Esophagus squamous epithelium (tissue), 5 donors: ENCODE results near the gene PSMC3IP. TPM values are rescaled to one million over a fixed set of nuclear protein-coding genes. Genes with fewer than 3 reads are reported as not detected.
A peak's percentile ranks its signal among the peaks of the same experiment; 100 is the strongest.
"Not testable (repeated sequence)": the region's sequence is repeated elsewhere in the genome, so short reads cannot be mapped to it uniquely, and the experiment has no call there.

Experiments
- DNase-seq: peaks from one replicate; lab custom pipeline; 2025; lab: John Stamatoyannopoulos, UW
- H3K27ac ChIP-seq, 4 donors: fragments of 200-600 bp; sonication (generic); one replicate each; pipeline ENCODE4 v1.5.1; 2016 to 2019; ENCODE audit warnings: mild to moderate bottlenecking in 1 of 4
- H3K27me3 ChIP-seq, 4 donors: fragments of 200-600 bp; sonication (generic); 1 replicate in 3 of 4; 2 replicates in 1 of 4; pipeline versions ENCODE4 v1.5.1 to v1.6.0; 2017 to 2021; ENCODE audit warnings: antibody characterized with exemption in 1 of 4
- H3K36me3 ChIP-seq, 3 donors: fragments of 200-600 bp; sonication (generic); one replicate each; pipeline ENCODE4 v1.5.1; 2016 to 2019
- H3K4me1 ChIP-seq, 3 donors: fragments of 200-600 bp; sonication (generic); one replicate each; pipeline ENCODE4 v1.5.1; 2017 to 2019
- H3K4me3 ChIP-seq, 4 donors: fragments of 200-600 bp; sonication (generic); 1 replicate in 3 of 4; 2 replicates in 1 of 4; pipeline ENCODE4 v1.5.1; 2016 to 2019; ENCODE audit warnings: mild to moderate bottlenecking in 2 of 4, moderate library complexity in 1 of 4
- H3K9me3 ChIP-seq, 3 donors: fragments of 200-600 bp; sonication (generic); one replicate each; pipeline ENCODE4 v1.5.1; 2016 to 2019
- POLR2A ChIP-seq, 4 donors: fragments of 450-650 bp; IDR thresholded peaks; one replicate each; pipeline ENCODE4 v1.6.1; 2017; ENCODE audit warnings: antibody characterized with exemption in 4 of 4, mild to moderate bottlenecking in 4 of 4, moderate library complexity in 3 of 4
- WGBS, 2 donors: methylation state at CpG; one replicate each; pipeline ENCODE4 v1.1.5; 2018; 5-methylcytosine and 5-hydroxymethylcytosine counted together
- intact Hi-C: fragments of 100-400 bp; cut with DNase I; formaldehyde crosslinking; loops from one replicate; pipeline ENCODE4 v1.15.0; 2022
- total RNA-seq, 4 donors: library from RNA; depleted of rRNA; stranded (reverse); fragments of >200 nt; gene quantifications; one replicate each; pipeline ENCODE4 v1.1.0, GENCODE V29; 2016
- TF ChIP-seq, protein P1 (sequence below), 6 experiments: fragments of 450-650 bp in 4 of 6; fragments of 200-600 bp in 2 of 6; sonication (generic) in 2 of 6; IDR thresholded peaks; one replicate each; pipeline ENCODE4 v1.5.1; 2016 to 2019; ENCODE audit warnings: antibody characterized with exemption in 6 of 6, mild to moderate bottlenecking in 4 of 6, moderate library complexity in 4 of 6
- donor health status: DM: yes; HTN: yes; CAD: no.

Gene PSMC3IP
- total RNA-seq, 4 donors from 2014 or later, result 0.61 to 4.8 (median 2.8) TPM

DNA sequence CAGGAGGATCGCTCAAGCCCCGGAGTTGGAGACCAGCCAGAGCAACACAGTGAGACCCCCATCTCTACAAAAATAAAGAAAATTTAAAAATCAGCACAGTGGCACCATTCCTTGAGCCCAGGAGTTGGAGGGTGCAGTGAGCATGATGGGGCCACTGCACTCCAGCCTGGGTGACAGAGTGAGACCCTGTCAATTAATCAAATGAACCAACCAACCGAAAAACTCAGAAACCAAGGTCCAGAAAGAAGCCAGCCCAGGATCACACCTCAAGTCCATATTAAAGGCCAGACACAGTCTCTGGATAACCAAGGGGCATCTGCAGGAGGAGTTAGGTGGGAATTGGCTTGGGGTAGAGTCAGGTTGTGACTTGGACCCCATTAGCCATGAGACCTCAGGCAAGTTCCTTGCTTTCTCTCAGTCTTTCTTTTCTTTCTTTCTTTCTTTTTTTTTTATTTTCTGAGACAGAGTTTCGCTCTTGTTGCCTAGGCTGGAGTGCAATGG, 22.4 kb downstream of the PSMC3IP start:
- Histone ChIP-seq H3K4me3 (peak overlapping the region; percentile 68 to 87 (median 78)), H3K27ac (peak overlapping the region; percentile 87 to 96 (median 92)), H3K36me3 (peaks cover 0 to 7% (median 0%) of the 10 kb centered on the region in 3 donors), H3K27me3 (no peaks in the 10 kb centered on the region), H3K9me3 (no peaks in the 10 kb centered on the region), H3K4me1 (peaks cover 7 to 52% (median 24%) of the 10 kb centered on the region in 3 donors)
- intact Hi-C loops, result no loop called here
- 25 to 56% methylated on average over 2 to 4 of the region's 4 CpGs for WGBS, 2 donors
- no peak for TF ChIP-seq POLR2A (IDR thresholded peaks at IDR 0.05)
- TF ChIP-seq, protein P1, sequence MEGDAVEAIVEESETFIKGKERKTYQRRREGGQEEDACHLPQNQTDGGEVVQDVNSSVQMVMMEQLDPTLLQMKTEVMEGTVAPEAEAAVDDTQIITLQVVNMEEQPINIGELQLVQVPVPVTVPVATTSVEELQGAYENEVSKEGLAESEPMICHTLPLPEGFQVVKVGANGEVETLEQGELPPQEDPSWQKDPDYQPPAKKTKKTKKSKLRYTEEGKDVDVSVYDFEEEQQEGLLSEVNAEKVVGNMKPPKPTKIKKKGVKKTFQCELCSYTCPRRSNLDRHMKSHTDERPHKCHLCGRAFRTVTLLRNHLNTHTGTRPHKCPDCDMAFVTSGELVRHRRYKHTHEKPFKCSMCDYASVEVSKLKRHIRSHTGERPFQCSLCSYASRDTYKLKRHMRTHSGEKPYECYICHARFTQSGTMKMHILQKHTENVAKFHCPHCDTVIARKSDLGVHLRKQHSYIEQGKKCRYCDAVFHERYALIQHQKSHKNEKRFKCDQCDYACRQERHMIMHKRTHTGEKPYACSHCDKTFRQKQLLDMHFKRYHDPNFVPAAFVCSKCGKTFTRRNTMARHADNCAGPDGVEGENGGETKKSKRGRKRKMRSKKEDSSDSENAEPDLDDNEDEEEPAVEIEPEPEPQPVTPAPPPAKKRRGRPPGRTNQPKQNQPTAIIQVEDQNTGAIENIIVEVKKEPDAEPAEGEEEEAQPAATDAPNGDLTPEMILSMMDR (IDR thresholded peaks at IDR 0.05), result no peak
- no peak for DNase-seq

DNA sequence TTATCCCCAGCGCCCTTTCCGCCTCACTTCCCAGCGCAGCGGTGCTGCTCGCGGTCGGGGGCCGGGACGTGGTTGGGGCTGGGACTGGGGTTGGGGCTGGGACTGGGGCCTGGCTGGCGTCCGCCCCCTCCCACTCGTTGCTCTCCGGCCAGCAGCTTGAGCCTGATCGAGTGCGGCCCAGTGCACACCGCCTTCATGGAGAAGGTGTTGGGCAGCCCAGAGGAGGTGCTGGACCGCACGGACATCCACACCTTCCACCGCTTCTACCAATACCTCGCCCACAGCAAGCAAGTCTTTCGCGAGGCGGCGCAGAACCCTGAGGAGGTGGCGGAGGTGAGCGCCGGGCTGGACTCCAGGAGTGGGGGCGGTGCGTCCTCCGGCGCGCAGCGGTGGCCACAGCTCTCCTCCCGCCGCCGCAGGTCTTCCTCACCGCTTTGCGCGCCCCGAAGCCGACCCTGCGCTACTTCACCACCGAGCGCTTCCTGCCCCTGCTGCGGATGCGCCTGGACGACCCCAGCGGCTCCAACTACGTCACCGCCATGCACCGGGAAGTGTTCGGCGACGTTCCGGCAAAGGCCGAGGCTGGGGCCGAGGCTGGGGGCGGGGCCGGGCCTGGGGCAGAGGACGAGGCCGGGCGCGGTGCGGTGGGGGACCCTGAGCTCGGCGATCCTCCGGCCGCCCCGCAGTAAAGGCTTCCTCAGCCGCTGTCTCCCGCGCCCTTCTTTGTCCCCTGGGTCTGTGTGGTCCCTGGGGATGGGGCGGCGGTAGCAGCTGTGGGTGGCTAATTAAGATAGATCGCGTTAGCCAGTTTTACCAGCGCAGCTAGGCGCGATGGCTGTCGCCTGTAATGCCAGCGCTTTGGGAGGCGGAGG, 23.0 kb downstream of the PSMC3IP start:
- Histone ChIP-seq H3K9me3 (no peaks in the 10 kb centered on the region), H3K36me3 (peaks cover 0 to 7% (median 0%) of the 10 kb centered on the region in 3 donors), H3K27me3 (no peaks in the 10 kb centered on the region), H3K27ac (peak overlapping the region; percentile 87 to 96 (median 92)), H3K4me3 (peak overlapping the region; percentile 68 to 87 (median 78)), H3K4me1 (peaks cover 7 to 46% (median 24%) of the 10 kb centered on the region in 3 donors)
- TF ChIP-seq, protein P1 (IDR thresholded peaks at IDR 0.05), result peak in 2 of 6 experiments; percentile 2 to 11
- peak in 3 of 4 donors; percentile 59 to 82 (median 77) for TF ChIP-seq POLR2A (IDR thresholded peaks at IDR 0.05)
- DNase-seq, result no peak
- intact Hi-C loops, result no loop called here
- 0 to 2% methylated on average over 2 to 28 of the region's 82 CpGs for WGBS, 2 donors

DNA sequence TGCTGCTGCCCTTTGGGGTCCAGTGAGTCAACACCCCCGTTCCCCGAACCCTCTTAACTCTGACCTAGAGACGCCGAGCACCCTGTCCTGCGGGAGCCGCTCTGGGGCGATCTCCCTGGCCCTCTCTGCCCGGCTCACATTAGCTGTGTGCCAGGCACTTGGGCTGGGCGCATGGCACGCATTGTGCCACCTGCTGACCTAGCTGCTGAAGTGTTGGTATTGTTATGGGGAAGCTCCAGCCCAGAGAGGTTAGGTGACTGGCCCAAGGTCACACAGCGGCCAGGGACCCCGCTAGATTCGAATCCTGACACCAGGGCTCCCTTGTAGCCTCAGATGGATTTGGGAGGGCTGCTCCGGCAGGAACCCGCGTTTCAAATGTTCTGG, 23.7 kb downstream of the PSMC3IP start:
- Histone ChIP-seq H3K9me3 (no peaks in the 10 kb centered on the region), H3K4me1 (peaks cover 7 to 45% (median 28%) of the 10 kb centered on the region in 3 donors), H3K36me3 (peaks cover 0 to 7% (median 0%) of the 10 kb centered on the region in 3 donors), H3K27ac (peak overlapping the region; percentile 87 to 96 (median 92)), H3K4me3 (peak overlapping the region; percentile 68 to 87 (median 78)), H3K27me3 (no peaks in the 10 kb centered on the region)
- TF ChIP-seq, protein P1 (IDR thresholded peaks at IDR 0.05), result peak in 1 of 6 experiments; percentile 9
- TF ChIP-seq POLR2A (IDR thresholded peaks at IDR 0.05), result peak in 1 of 4 donors; percentile 13
- no peak for DNase-seq
- intact Hi-C loops, result no loop called here
- WGBS, 2 donors, result 3 to 40% methylated on average over 6 to 13 of the region's 16 CpGs

DNA sequence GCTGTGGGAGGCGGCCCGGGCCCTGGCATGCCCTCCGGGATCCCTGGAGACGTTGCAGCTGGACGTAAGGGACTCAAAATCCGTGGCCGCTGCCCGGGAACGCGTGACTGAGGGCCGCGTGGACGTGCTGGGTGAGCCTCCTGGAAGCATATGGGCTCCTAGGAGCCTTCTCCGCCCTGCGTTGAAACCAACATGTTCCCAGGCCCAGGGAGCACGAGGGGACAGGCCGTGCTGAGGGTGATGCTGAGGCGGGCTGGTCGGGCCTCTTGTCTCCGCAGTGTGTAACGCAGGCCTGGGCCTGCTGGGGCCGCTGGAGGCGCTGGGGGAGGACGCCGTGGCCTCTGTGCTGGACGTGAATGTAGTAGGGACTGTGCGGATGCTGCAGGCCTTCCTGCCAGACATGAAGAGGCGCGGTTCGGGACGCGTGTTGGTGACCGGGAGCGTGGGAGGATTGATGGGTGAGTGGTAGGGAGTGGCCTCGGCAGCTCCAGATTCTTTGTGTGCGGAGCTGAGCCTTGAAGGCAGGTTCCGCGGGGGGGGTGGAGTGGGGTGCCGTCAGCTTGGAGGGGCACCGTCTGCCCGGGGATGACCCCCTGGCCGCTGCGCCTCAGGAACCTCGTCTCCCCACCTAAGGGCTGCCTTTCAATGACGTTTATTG, 24.2 kb downstream of the PSMC3IP start:
- Histone ChIP-seq H3K27ac (peak overlapping the region; percentile 87 to 96 (median 92)), H3K4me3 (peak overlapping the region; percentile 68 to 87 (median 78)), H3K36me3 (peaks cover 0 to 7% (median 0%) of the 10 kb centered on the region in 3 donors), H3K27me3 (no peaks in the 10 kb centered on the region), H3K4me1 (peaks cover 12 to 48% (median 34%) of the 10 kb centered on the region in 3 donors), H3K9me3 (no peaks in the 10 kb centered on the region)
- 44 to 53% methylated on average over 3 to 14 of the region's 45 CpGs for WGBS, 2 donors
- TF ChIP-seq POLR2A (IDR thresholded peaks at IDR 0.05), result no peak
- TF ChIP-seq, protein P1 (IDR thresholded peaks at IDR 0.05), result peak in 2 of 6 experiments; percentile 28 to 40
- intact Hi-C loops, result no loop called here
- no peak for DNase-seq

DNA sequence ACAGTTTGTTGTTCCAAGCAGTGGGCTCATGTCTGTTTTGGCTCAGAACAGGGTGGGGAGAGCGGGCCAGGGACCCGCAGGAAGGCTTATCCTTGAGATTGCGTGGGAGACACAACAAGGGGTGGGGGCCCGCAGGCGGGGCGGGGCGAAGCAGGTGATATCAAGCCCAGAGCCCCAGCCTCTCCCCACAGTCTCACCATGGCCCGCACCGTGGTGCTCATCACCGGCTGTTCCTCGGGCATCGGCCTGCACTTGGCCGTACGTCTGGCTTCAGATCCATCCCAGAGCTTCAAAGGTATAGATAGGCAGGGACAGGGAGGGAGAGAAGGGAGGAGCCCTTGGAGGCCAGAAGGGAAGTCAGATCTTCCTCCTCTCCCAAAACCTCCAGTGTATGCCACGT, 24.8 kb downstream of the PSMC3IP start, which contains the start of gene HSD17B1:
Gene HSD17B1 (plus strand): TSS at position 188 of the 400 bp plus-strand sequence. CDS start 11 bp downstream, at position 199.
- WGBS, 2 donors, result no CpG with 5 or more reads among the region's 15 CpGs
- H3K27me3 ChIP-seq, DNase-seq, H3K36me3 ChIP-seq, H3K9me3 ChIP-seq, intact Hi-C loops: not testable (repeated sequence)
- Histone ChIP-seq H3K4me1 (peaks cover 17 to 54% (median 38%) of the 10 kb centered on the region in 3 donors), H3K4me3 (peak within 1 kb of the TSS; percentile 68 to 87 (median 78)), H3K27ac (peak within 1 kb of the TSS; percentile 87 to 96 (median 92))
